ENCODE data around the gene DNAH17. TPM values are rescaled to one million over a fixed set of nuclear protein-coding genes. Genes with fewer than 3 reads are reported as not detected.

Gene DNAH17
- total and polyA plus RNA-seq, 8 donors: 0.64 to 7.2 (median 3.6) TPM

GRCh38 chr17:78538033-78538776, 39.0 kb downstream of the DNAH17 start:
- ATAC-seq: no peak
- Histone ChIP-seq H3K27ac (no peak overlapping the region), H3K27me3 (no peaks in the 10 kb centered on the region), H3K4me3 (no peak overlapping the region), H3K36me3 (no peaks in the 10 kb centered on the region), H3K9me3 (no peaks in the 10 kb centered on the region), H3K4me1 (peaks cover 0 to 14% of the 10 kb centered on the region in 2 donors)
- no peak for DNase-seq
- TF ChIP-seq, protein P1, sequence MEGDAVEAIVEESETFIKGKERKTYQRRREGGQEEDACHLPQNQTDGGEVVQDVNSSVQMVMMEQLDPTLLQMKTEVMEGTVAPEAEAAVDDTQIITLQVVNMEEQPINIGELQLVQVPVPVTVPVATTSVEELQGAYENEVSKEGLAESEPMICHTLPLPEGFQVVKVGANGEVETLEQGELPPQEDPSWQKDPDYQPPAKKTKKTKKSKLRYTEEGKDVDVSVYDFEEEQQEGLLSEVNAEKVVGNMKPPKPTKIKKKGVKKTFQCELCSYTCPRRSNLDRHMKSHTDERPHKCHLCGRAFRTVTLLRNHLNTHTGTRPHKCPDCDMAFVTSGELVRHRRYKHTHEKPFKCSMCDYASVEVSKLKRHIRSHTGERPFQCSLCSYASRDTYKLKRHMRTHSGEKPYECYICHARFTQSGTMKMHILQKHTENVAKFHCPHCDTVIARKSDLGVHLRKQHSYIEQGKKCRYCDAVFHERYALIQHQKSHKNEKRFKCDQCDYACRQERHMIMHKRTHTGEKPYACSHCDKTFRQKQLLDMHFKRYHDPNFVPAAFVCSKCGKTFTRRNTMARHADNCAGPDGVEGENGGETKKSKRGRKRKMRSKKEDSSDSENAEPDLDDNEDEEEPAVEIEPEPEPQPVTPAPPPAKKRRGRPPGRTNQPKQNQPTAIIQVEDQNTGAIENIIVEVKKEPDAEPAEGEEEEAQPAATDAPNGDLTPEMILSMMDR (IDR thresholded peaks at IDR 0.05): no peak
- intact Hi-C loops (cut with DNase I): no loop called here

DNA sequence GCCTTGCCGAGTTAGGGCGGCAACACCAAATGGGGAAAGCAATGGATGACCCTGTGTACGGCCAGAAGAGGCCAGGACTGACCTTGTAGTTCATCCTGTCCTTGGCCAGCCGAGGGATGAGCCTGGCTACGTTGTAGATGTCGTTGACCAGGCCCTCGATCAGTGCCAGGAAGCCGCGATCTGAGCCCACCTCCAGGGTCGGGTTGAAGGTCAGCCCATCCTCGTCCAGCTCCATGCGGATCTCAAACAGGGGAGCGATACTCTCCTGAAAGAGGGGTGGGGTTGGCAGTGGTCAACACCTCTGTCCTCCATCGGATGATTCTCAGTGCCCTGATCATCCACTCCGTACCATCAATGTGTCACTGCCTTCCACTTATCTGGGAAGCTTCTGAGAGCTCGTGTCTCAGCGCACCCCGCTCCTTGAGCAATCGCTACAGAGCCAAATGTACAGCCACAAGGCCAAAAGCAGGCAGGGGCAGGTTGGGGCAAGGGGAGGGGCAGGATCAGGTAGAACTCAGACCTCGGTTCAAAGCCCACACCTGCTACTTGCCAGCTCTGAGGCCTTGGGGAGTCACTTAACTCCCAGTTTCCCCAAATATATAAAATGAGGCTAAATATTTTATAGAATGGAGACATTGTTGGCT, 39.9 kb downstream of the DNAH17 start:
- Histone ChIP-seq H3K27me3 (no peaks in the 10 kb centered on the region), H3K9me3 (no peaks in the 10 kb centered on the region), H3K4me3 (no peak overlapping the region), H3K4me1 (peaks cover 0 to 14% of the 10 kb centered on the region in 2 donors), H3K27ac (no peak overlapping the region), H3K36me3 (no peaks in the 10 kb centered on the region)
- intact Hi-C loops (cut with DNase I): no loop called here
- peak in 1 of 4 donors; percentile 53 for DNase-seq
- ATAC-seq: no peak
- TF ChIP-seq, protein P1 (IDR thresholded peaks at IDR 0.05): no peak

DNA sequence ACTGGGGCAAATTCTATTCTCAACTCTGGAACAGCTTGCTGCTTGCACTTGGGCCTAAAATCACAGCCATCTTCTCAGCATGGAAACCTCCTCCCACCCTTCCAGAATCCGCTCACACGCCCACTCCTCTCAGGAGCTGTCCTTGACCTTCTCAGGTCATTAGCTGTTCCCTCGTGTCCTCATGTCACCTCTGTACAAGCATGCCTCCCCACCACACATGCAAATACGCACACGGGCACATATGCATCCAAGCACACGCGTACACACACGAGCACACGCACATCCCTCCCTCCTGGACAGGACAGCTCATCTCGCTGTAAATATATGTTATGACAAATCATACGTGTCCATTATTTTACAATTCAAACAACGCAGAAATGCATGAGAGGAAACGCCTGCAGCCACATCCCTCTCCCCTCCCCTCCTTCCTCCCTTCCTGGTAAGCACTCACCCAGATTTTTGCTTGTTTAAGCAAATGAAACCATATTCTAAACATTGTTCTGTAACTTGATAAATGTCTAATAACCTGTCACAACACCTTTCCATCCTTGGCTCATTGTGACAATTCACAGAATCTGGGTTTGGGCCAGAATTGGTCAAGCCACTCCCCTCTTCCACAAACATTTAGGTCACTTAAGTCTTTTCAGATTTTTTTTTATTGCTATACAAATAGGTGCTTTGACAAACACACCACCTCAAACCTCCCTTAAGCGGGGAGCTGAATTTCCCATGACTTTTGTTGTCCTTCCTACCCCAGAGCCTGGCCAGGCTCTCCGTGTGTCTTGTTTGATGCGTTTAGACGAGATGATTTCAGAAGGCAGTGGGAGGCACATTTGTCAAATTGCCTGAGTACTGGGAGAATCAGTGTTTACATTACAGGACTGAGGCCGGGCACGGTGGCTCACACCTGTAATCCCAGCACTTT, 41.7 kb downstream of the DNAH17 start:
- no peaks in the 10 kb centered on the region for H3K9me3 ChIP-seq
- H3K27me3 ChIP-seq: no peaks in the 10 kb centered on the region
- TF ChIP-seq, protein P1 (IDR thresholded peaks at IDR 0.05): no peak
- no peak for DNase-seq
- intact Hi-C loops (cut with DNase I): no loop called here
- H3K27ac ChIP-seq: peak overlapping the region; percentile 8 to 13
- H3K36me3 ChIP-seq: no peaks in the 10 kb centered on the region
- no peak overlapping the region for H3K4me3 ChIP-seq
- ATAC-seq: peak; percentile 64
- peaks cover 0 to 14% of the 10 kb centered on the region in 2 donors for H3K4me1 ChIP-seq

DNA sequence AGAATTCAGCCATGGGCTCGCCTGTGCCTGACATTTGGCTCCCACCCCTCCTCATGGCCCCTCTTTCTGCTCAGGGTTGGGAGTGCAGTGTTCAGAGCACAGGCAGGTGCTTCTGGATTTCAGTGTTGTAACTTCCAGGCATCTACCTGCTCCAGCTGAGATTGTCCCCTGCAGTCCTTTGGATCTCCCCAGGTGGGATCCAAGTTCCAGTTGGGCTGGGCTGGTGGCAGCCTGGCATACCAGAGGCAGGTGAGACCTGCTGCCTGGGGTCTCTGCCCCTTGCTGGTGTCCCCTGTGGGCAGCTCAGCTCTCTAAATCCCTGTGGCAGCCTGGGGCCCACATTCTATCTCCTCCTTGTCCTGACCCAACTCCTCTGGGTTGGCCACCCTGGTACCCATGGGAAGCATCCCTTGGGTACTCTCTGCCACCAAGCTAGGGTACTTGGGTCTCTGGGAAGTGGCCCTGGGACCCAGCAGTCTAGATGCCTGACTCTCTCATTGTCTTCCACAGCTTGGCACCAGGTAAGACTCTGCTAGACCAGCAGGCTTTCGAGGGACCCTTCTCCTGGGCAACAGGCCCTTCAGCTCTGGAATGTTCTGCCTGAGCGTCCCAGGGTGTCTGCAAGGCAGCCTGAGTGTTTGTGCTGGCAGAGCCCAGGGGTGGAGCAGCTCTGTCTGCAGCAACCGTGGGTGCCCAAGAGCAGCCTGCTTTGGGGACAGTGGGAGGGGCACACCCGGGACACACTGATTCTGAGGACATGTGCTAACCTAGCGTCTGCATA, 42.5 kb downstream of the DNAH17 start:
- TF ChIP-seq, protein P1 (IDR thresholded peaks at IDR 0.05): no peak
- H3K4me3 ChIP-seq: no peak overlapping the region
- intact Hi-C loops (cut with DNase I): no loop called here
- no peaks in the 10 kb centered on the region for H3K9me3 ChIP-seq
- H3K4me1 ChIP-seq: peaks cover 0 to 15% of the 10 kb centered on the region in 2 donors
- H3K36me3 ChIP-seq: no peaks in the 10 kb centered on the region
- H3K27me3 ChIP-seq: no peaks in the 10 kb centered on the region
- ATAC-seq (peak; percentile 89), DNase-seq (peak in 1 of 4 donors; percentile 75)
- H3K27ac ChIP-seq: no peak overlapping the region
